CD4-positive, alpha-beta T cell (primary cell): ENCODE results near the gene TNIK. TPM values are rescaled to one million over a fixed set of nuclear protein-coding genes. Genes with fewer than 3 reads are reported as not detected.

ENCODE experiments used
- ATAC-seq: fragments of 200-7000 bp; cut with Tn5 transposase; one replicate; pipeline ENCODE4 v1.10.0; 2022; ENCODE audit warnings: mild to moderate bottlenecking; ENCODE audit not compliant: poor library complexity
- CTCF ChIA-PET: fragments of 350-600 bp; sonication (Branson Sonifier 250); formaldehyde crosslinking; loops from one replicate; lab custom pipeline; 2021; ENCODE audit warnings: antibody characterized with exemption, inconsistent platforms; lab: Charles Lee
- POLR2A ChIA-PET: fragments of 350-600 bp; sonication (Branson Sonifier 250); formaldehyde crosslinking; loops from one replicate; lab custom pipeline; 2021; ENCODE audit warnings: antibody characterized with exemption, inconsistent platforms; lab: Charles Lee
- DNase-seq, 14 experiments: peaks; one replicate each; pipeline ENCODE4 v3.0.0-alpha.2; 2013 to 2020; ENCODE audit warnings: mixed read lengths in 2 of 14
- H3K27ac ChIP-seq, 2 donors: one replicate each; pipeline versions ENCODE4 v1.5.1 to v1.7.0; 2013; ENCODE audit warnings: low read length in 2 of 2, low read depth in 1 of 2, mild to moderate bottlenecking in 1 of 2
- H3K27me3 ChIP-seq, 2 experiments: 1 replicate in 1 of 2; 2 replicates in 1 of 2; pipeline versions ENCODE4 v1.6.1 to v1.7.0; 2013; ENCODE audit warnings: low read length in 2 of 2, control low read depth in 1 of 2, mild to moderate bottlenecking in 1 of 2, moderate library complexity in 1 of 2; ENCODE audit not compliant: insufficient read depth in 2 of 2, control insufficient read depth in 1 of 2
- H3K36me3 ChIP-seq: one replicate; pipeline ENCODE4 v1.6.1; 2013; ENCODE audit warnings: low read length, control low read depth; ENCODE audit not compliant: insufficient read depth
- H3K4me1 ChIP-seq: one replicate; pipeline ENCODE4 v1.6.1; 2013; ENCODE audit warnings: low read length, control low read depth; ENCODE audit not compliant: insufficient read depth
- H3K4me3 ChIP-seq: one replicate; pipeline ENCODE4 v1.5.1; 2013; ENCODE audit warnings: mild to moderate bottlenecking, low read length, moderate library complexity
- H3K9me3 ChIP-seq, 2 experiments: 1 replicate in 1 of 2; 2 replicates in 1 of 2; pipeline versions ENCODE4 v1.6.1 to v1.7.0; 2013; ENCODE audit warnings: low read length in 2 of 2, mild to moderate bottlenecking in 2 of 2, control low read depth in 1 of 2, moderate library complexity in 1 of 2; ENCODE audit not compliant: control insufficient read depth in 1 of 2, insufficient read depth in 1 of 2
- H3K27ac Mint-ChIP-seq: one replicate; pipeline ENCODE4 v1.8.0; 2020; ENCODE audit warnings: mixed read lengths
- H3K27me3 Mint-ChIP-seq: one replicate; pipeline ENCODE4 v1.8.0; 2021; ENCODE audit warnings: mixed read lengths
- H3K36me3 Mint-ChIP-seq: one replicate; pipeline ENCODE4 v1.8.0; 2021; ENCODE audit warnings: low read depth, mixed read lengths
- H3K4me1 Mint-ChIP-seq: one replicate; pipeline ENCODE4 v1.8.0; 2021; ENCODE audit warnings: low read depth, mixed read lengths
- H3K4me3 Mint-ChIP-seq: one replicate; pipeline ENCODE4 v1.8.0; 2020; ENCODE audit warnings: mild to moderate bottlenecking, mixed read lengths
- H3K9me3 Mint-ChIP-seq: one replicate; pipeline ENCODE4 v1.8.0; 2020; ENCODE audit warnings: mixed read lengths
- CTCF ChIP-seq: fragments of 200-600 bp; IDR thresholded peaks from one replicate; pipeline ENCODE4 v1.8.0; 2022; ENCODE audit warnings: antibody characterized with exemption, mild to moderate bottlenecking
- intact Hi-C, 2 experiments: fragments of 100-400 bp; cut with DNase I in 1 of 2; cut with micrococcal nuclease in 1 of 2; formaldehyde crosslinking; loops; one replicate each; pipeline versions ENCODE4 v1.15.1 to v1.9.0; 2023 to 2025; cut with DNase I, micrococcal nuclease
- total RNA-seq, 174 experiments: library from RNA in 2 of 174; stranded (reverse) in 2 of 174; gene quantifications; one replicate each; pipeline ENCODE4 v1.2.3 and lab custom pipeline; 2021 to 2026

Gene TNIK
- total RNA-seq, 2 experiments from 2014 or later = 71.0 to 78.3 TPM

- Histone ChIP-seq H3K9me3 (no peaks in the 10 kb centered on the region), H3K4me1 (peaks cover 8% of the 10 kb centered on the region), H3K27ac (no peak overlapping the region), H3K4me3 (no peak overlapping the region), H3K27me3 (no peaks in the 10 kb centered on the region), H3K36me3 (peaks cover 73% of the 10 kb centered on the region)
- TF ChIP-seq CTCF = no peak
- DNase-seq (no peak), ATAC-seq (no peak)
- POLR2A ChIA-PET = no interaction called here
- Mint-ChIP-seq H3K27me3 (no peaks in the 10 kb centered on the region), H3K9me3 (no peaks in the 10 kb centered on the region), H3K36me3 (peaks cover 93% of the 10 kb centered on the region), H3K4me3 (no peak overlapping the region), H3K27ac (no peak overlapping the region), H3K4me1 (peaks cover 29% of the 10 kb centered on the region)
- intact Hi-C loops = no loop called here
- CTCF ChIA-PET = no interaction called here
These were observed 290.8 kb downstream of the TNIK start for GRCh38 chr3:171169443-171169842.

GRCh38 chr3:171168551-171168950 lies 291.7 kb downstream of the TNIK start:
- peaks cover 93% of the 10 kb centered on the region for H3K36me3 Mint-ChIP-seq
- H3K27ac Mint-ChIP-seq = no peak overlapping the region
- H3K36me3 ChIP-seq = peaks cover 67% of the 10 kb centered on the region
- no peak overlapping the region for H3K4me3 Mint-ChIP-seq
- H3K27me3 Mint-ChIP-seq = no peaks in the 10 kb centered on the region
- peaks cover 26% of the 10 kb centered on the region for H3K4me1 Mint-ChIP-seq
- CTCF ChIA-PET = no interaction called here
- POLR2A ChIA-PET = no interaction called here
- H3K4me3 ChIP-seq = no peak overlapping the region
- intact Hi-C loops = no loop called here
- peaks cover 8% of the 10 kb centered on the region for H3K4me1 ChIP-seq
- no peak for TF ChIP-seq CTCF
- H3K9me3 Mint-ChIP-seq = no peaks in the 10 kb centered on the region
- no peak overlapping the region for H3K27ac ChIP-seq
- DNase-seq (no peak), ATAC-seq (no peak)
- H3K27me3 ChIP-seq = no peaks in the 10 kb centered on the region
- H3K9me3 ChIP-seq = no peaks in the 10 kb centered on the region

DNA sequence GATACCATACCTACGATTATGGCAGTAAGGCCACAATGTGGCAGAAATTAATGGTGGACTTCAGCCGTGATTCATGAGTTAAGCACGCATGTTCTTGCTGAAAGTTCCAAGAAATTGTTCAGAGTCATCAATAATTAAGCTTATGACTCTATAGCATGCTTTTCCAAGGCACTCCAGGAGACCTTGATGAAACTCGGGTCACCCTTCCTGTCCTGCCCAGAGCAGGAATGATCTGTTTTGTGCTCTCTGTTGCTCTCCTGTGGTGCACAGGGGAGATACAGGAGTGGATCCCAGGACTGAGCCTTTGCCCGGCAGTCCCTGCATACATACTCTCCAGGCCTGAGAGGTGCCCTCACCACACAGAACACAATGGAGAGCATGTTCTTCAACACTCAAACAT lies 292.1 kb downstream of the TNIK start:
- peaks cover 30% of the 10 kb centered on the region for H3K4me1 Mint-ChIP-seq
- no peaks in the 10 kb centered on the region for H3K27me3 Mint-ChIP-seq
- TF ChIP-seq CTCF = no peak
- peaks cover 3% of the 10 kb centered on the region for H3K9me3 Mint-ChIP-seq
- H3K36me3 Mint-ChIP-seq = peaks cover 95% of the 10 kb centered on the region
- Histone ChIP-seq H3K27me3 (no peaks in the 10 kb centered on the region), H3K36me3 (peaks cover 69% of the 10 kb centered on the region), H3K4me3 (no peak overlapping the region), H3K27ac (no peak overlapping the region), H3K4me1 (peaks cover 8% of the 10 kb centered on the region), H3K9me3 (no peaks in the 10 kb centered on the region)
- DNase-seq (no peak), ATAC-seq (no peak)
- no peak overlapping the region for H3K4me3 Mint-ChIP-seq
- intact Hi-C loops = no loop called here
- ChIA-PET CTCF (no interaction called here), POLR2A (interaction anchor here (0.6 kb wide), 1 partner anchor 615 kb away, joined by 3 read pairs; no protein-coding TSS in a partner anchor)
- H3K27ac Mint-ChIP-seq = no peak overlapping the region
